GM12878 (cell line): Measurements from ENCODE around the gene TLX2. TPM values are rescaled to one million over a fixed set of nuclear protein-coding genes. Genes with fewer than 3 reads are reported as not detected.

ENCODE experiments used
- ATAC-seq: fragments of 200-7000 bp; cut with Tn5 transposase; 3 replicates; pipeline ENCODE4 v1.9.1; 2020; ENCODE audit warnings: mild to moderate bottlenecking, moderate library complexity
- BruUV-seq: library from RNA; stranded (reverse); fragments of 400-500 nt; replicated peaks from 2 replicates; lab custom pipeline; 2021; lab: Mats Ljungman, UMichigan
- CTCF ChIA-PET: fragments of 300-600 bp; sonication (Branson Sonifier 250); formaldehyde crosslinking; extraction: SDS; loops from one replicate; lab custom pipeline; 2021; ENCODE audit warnings: inconsistent platforms; lab: Yijun Ruan, JAX
- POLR2A ChIA-PET: fragments of 350-600 bp; formaldehyde crosslinking; extraction: SDS; loops from one replicate; lab custom pipeline; 2021; ENCODE audit warnings: inconsistent platforms; lab: Charles Lee
- RAD21 ChIA-PET: fragments of 300-600 bp; sonication (Branson Sonifier 250); formaldehyde crosslinking; loops from one replicate; lab custom pipeline; 2023; ENCODE audit warnings: antibody characterized with exemption; ENCODE audit not compliant: unreplicated experiment; lab: Charles Lee
- SMC1A ChIA-PET: fragments of 300-600 bp; sonication (Branson Sonifier 250); formaldehyde crosslinking; loops from one replicate; lab custom pipeline; 2023; ENCODE audit not compliant: unreplicated experiment, uncharacterized antibody; lab: Charles Lee
- DNase-seq: peaks from one replicate; pipeline ENCODE4 v3.0.0-alpha.2; 2011; ENCODE audit warnings: low read depth, low spot score
- FAIRE-seq: peaks from 3 replicates; lab custom pipeline; 2011; peaks lifted over from hg19 to GRCh38; lab: Jason Lieb, UNC
- H2AFZ ChIP-seq: 2 replicates; pipeline ENCODE4 v1.6.0; 2011; ENCODE audit warnings: low read depth, low read length, control low read depth; ENCODE audit not compliant: control insufficient read depth
- H3K27ac ChIP-seq: 2 replicates; pipeline ENCODE4 v1.5.1; 2011; ENCODE audit warnings: control low read depth; ENCODE audit not compliant: control insufficient read depth, insufficient read depth
- H3K27me3 ChIP-seq, 2 experiments: replicated peaks in 1 of 2; 2 replicates each; pipeline versions ENCODE4 v1.6.0 to v1.6.1; 2011; ENCODE audit warnings: low read length in 1 of 2; ENCODE audit not compliant: control insufficient read depth in 2 of 2, insufficient read depth in 2 of 2
- H3K36me3 ChIP-seq, 2 experiments: 2 replicates each; pipeline ENCODE4 v1.5.1; 2011; ENCODE audit warnings: low read length in 1 of 2; ENCODE audit not compliant: control insufficient read depth in 2 of 2, insufficient read depth in 2 of 2
- H3K4me1 ChIP-seq: 2 replicates; pipeline ENCODE4 v1.6.1; 2011; ENCODE audit warnings: mild to moderate bottlenecking, low read length, moderate library complexity, mixed read lengths; ENCODE audit not compliant: control insufficient read depth, insufficient read depth
- H3K4me2 ChIP-seq: 2 replicates; pipeline ENCODE4 v1.6.0; 2011; ENCODE audit warnings: control low read depth; ENCODE audit not compliant: control insufficient read depth, insufficient read depth
- H3K4me3 ChIP-seq: fragments of 200-600 bp; sonication (generic); 2 replicates; pipeline ENCODE4 v1.5.1; 2016
- H3K79me2 ChIP-seq: 2 replicates; pipeline ENCODE4 v1.6.0; 2011; ENCODE audit warnings: low read length; ENCODE audit not compliant: control insufficient read depth, insufficient read depth
- H3K9ac ChIP-seq: 2 replicates; pipeline ENCODE4 v1.8.0; 2011; ENCODE audit warnings: low read length, control low read depth, mixed read lengths; ENCODE audit not compliant: control insufficient read depth, insufficient read depth
- H3K9me3 ChIP-seq: replicated peaks from 3 replicates; pipeline ENCODE4 v1.5.1; 2011; ENCODE audit warnings: mild to moderate bottlenecking, low read length; ENCODE audit not compliant: control insufficient read depth, insufficient read depth
- H4K20me1 ChIP-seq: 2 replicates; pipeline ENCODE4 v1.6.0; 2011; ENCODE audit not compliant: control insufficient read depth, insufficient read depth
- ZBTB40 ChIP-seq: fragments of 450-650 bp; IDR thresholded peaks from 2 replicates; pipeline ENCODE4 v1.6.1; 2016; ENCODE audit warnings: mild to moderate bottlenecking, moderate library complexity, borderline replicate concordance
- in situ Hi-C: fragments of 300-500 bp; cut with MboI; formaldehyde crosslinking; loops from 9 replicates; pipeline ENCODE4 v1.14.3; 2018; ENCODE audit warnings: mixed read lengths
- intact Hi-C: fragments of 100-400 bp; cut with micrococcal nuclease; formaldehyde crosslinking; loops from one replicate; pipeline ENCODE4 v1.14.2; 2022; ENCODE audit not compliant: unreplicated experiment
- polyA plus RNA-seq, 11 experiments: library from polyadenylated mRNA; depleted of rRNA in 4 of 11; unstranded in 6 of 11; stranded (reverse) in 5 of 11; fragments of >200 nt; fragmentation: Nextera tagmentation in 4 of 11; fragmentation: Illumina TruSeq in 1 of 11; extraction: Ambion mirVana in 4 of 11; extraction: Trizol in 1 of 11; gene quantifications; 1 replicate in 1 of 11; 2 replicates in 10 of 11; pipeline versions ENCODE4 v1.2.1 to v1.2.3, GENCODE V29; 2011 to 2016; ENCODE audit warnings: inconsistent platforms in 2 of 11, missing spikeins in 2 of 11, low read depth in 1 of 11
- total RNA-seq, 4 experiments: library from RNA; depleted of rRNA in 3 of 4; stranded (reverse); fragments of >200 nt in 3 of 4; fragmentation: Illumina TruSeq in 1 of 4; extraction: Trizol in 1 of 4; gene quantifications; 2 replicates each; pipeline versions ENCODE4 v1.2.1 to v1.2.3, GENCODE V29; 2013 to 2021

TLX2 gene
- total and polyA plus RNA-seq, 10 of the 15 experiments (the other 5 are each of a cell fraction or from before 2014, with no cell fraction given), result 0.06 to 5.5 (median 3.6) TPM; not detected in 1

- peaks cover 0 to 3% of the 10 kb centered on the region in 2 experiments; a peak in 1 of 4 replicates for H3K36me3 ChIP-seq
- ChIA-PET CTCF (interaction anchor here (1.4 to 13.9 kb wide), 4 partner anchors 18 to 86 kb away, joined by 4 to 231 read pairs (median 84); partner anchors contain the start of genes AUP1, CCDC142, DQX1 and HTRA2), RAD21 (interaction anchor here (1.1 to 2.6 kb wide), 4 partner anchors 17 to 88 kb away, joined by 4 to 10 read pairs (median 6); partner anchors contain the start of genes CCDC142, INO80B and TTC31), POLR2A (interaction anchor here (1.1 kb wide), 1 partner anchor 28 kb away, joined by 3 read pairs; the partner anchor contains the start of gene AUP1), SMC1A (interaction anchor here (0.9 to 7.0 kb wide), 5 partner anchors 10 to 86 kb away, joined by 3 to 71 read pairs (median 4); partner anchors contain the start of gene DQX1)
- in situ Hi-C loops (no loop called here), intact Hi-C loops (no loop called here)
- no peak overlapping the region for H3K27ac ChIP-seq
- H3K9me3 ChIP-seq, result no peaks in the 10 kb centered on the region
- no peak overlapping the region for H3K4me2 ChIP-seq
- H3K9ac ChIP-seq, result no peak overlapping the region
- FAIRE-seq (no peak), ATAC-seq (no peak), DNase-seq (no peak)
- no peaks in the 10 kb centered on the region for H3K79me2 ChIP-seq
- peaks cover 15 to 25% of the 10 kb centered on the region in 2 experiments; a peak in 3 of 4 replicates for H3K27me3 ChIP-seq
- H3K4me1 ChIP-seq, result peaks cover 20% of the 10 kb centered on the region
- no peak overlapping the region for H2AFZ ChIP-seq
- no peaks in the 10 kb centered on the region for H4K20me1 ChIP-seq
- no peak overlapping the region for H3K4me3 ChIP-seq
- BruUV-seq, result no TSS peak
- TF ChIP-seq ZBTB40, result no peak
Measured at GRCh38 chr2:74500578-74500946, 13.7 kb upstream of the TLX2 start.
